ENCODE data around the gene ZNF485. TPM values are rescaled to one million over a fixed set of nuclear protein-coding genes. Genes with fewer than 3 reads are reported as not detected.

Gene ZNF485
- total RNA-seq, 1 experiment from 2014 or later = 1.2 TPM

GRCh38 chr10:43658227-43658626 is 52.0 kb downstream of the ZNF485 start:
- no peak for DNase-seq
- Histone ChIP-seq H3F3A (ENCODE audit: low read length, unreplicated experiment) (no peaks in the 10 kb centered on the region), H3K36me3 (ENCODE audit: low read depth, low read length) (no peaks in the 10 kb centered on the region), H3K27ac (ENCODE audit: low read length) (no peak overlapping the region), H2AFZ (ENCODE audit: low read length) (no peak overlapping the region), H3K9me2 (replicated peaks; ENCODE audit: low read length) (no peaks in the 10 kb centered on the region), H3K4me3 (ENCODE audit: low read length) (no peak overlapping the region), H3K4me1 (ENCODE audit: insufficient read depth, low read length) (no peaks in the 10 kb centered on the region), H3K27me3 (ENCODE audit: low read length) (peaks cover 14% of the 10 kb centered on the region; the same call in 1 of the 2 replicates), H3K79me2 (ENCODE audit: low read length) (no peaks in the 10 kb centered on the region), H4K20me1 (ENCODE audit: low read length) (no peaks in the 10 kb centered on the region), H3K9ac (ENCODE audit: low read length) (no peak overlapping the region), H3K9me3 (ENCODE audit: low read length) (no peaks in the 10 kb centered on the region), H3K4me2 (ENCODE audit: low read length) (no peak overlapping the region)
- TF ChIP-seq EZH2phosphoT487 (IDR thresholded peaks at IDR 0.05; ENCODE audit: borderline replicate concordance, low read length) (no peak), CTCF (conservative IDR thresholded peaks at IDR 0.05; ENCODE audit: low read depth, low read length) (no peak), EZH2 (IDR thresholded peaks at IDR 0.05; ENCODE audit: low read length, unreplicated experiment) (no peak)
- ATAC-seq = no peak
- POLR2A ChIA-PET (ENCODE audit: unreplicated experiment) = no interaction called here
- intact Hi-C loops (cut with micrococcal nuclease) = no loop called here
- CTCF ChIA-PET = no interaction called here
- no TSS peak for BruUV-seq (replicated peaks)

GRCh38 chr10:43665054-43665453 is 58.8 kb downstream of the ZNF485 start:
- ATAC-seq (no peak), DNase-seq (no peak)
- Histone ChIP-seq H3K4me2 (ENCODE audit: low read length) (no peak overlapping the region), H3K79me2 (ENCODE audit: low read length) (no peaks in the 10 kb centered on the region), H3K27ac (ENCODE audit: low read length) (no peak overlapping the region), H3K9me3 (ENCODE audit: low read length) (no peaks in the 10 kb centered on the region), H3K4me1 (ENCODE audit: insufficient read depth, low read length) (no peaks in the 10 kb centered on the region), H2AFZ (ENCODE audit: low read length) (no peak overlapping the region), H4K20me1 (ENCODE audit: low read length) (no peaks in the 10 kb centered on the region), H3K9me2 (replicated peaks; ENCODE audit: low read length) (no peaks in the 10 kb centered on the region), H3K9ac (ENCODE audit: low read length) (no peak overlapping the region), H3K36me3 (ENCODE audit: low read depth, low read length) (no peaks in the 10 kb centered on the region), H3K4me3 (ENCODE audit: low read length) (no peak overlapping the region), H3K27me3 (ENCODE audit: low read length) (no peaks in the 10 kb centered on the region), H3F3A (ENCODE audit: low read length, unreplicated experiment) (no peaks in the 10 kb centered on the region)
- ChIA-PET CTCF (no interaction called here), POLR2A (ENCODE audit: unreplicated experiment) (no interaction called here)
- BruUV-seq (replicated peaks) = no TSS peak
- intact Hi-C loops (cut with micrococcal nuclease) = no loop called here
- TF ChIP-seq CTCF (conservative IDR thresholded peaks at IDR 0.05; ENCODE audit: low read depth, low read length) = no peak
- no peak for TF ChIP-seq EZH2phosphoT487 (IDR thresholded peaks at IDR 0.05; ENCODE audit: borderline replicate concordance, low read length)
- TF ChIP-seq EZH2 (IDR thresholded peaks at IDR 0.05; ENCODE audit: low read length, unreplicated experiment) = no peak

- Histone ChIP-seq H3K9me2 (replicated peaks; ENCODE audit: low read length) (no peaks in the 10 kb centered on the region), H3K4me2 (ENCODE audit: low read length) (no peak overlapping the region), H3K9ac (ENCODE audit: low read length) (no peak overlapping the region), H3K36me3 (ENCODE audit: low read depth, low read length) (no peaks in the 10 kb centered on the region), H3K27me3 (ENCODE audit: low read length) (peaks cover 3% of the 10 kb centered on the region; the same call in 1 of the 2 replicates), H3K4me3 (ENCODE audit: low read length) (no peak overlapping the region), H2AFZ (ENCODE audit: low read length) (no peak overlapping the region), H3F3A (ENCODE audit: low read length, unreplicated experiment) (no peaks in the 10 kb centered on the region), H3K79me2 (ENCODE audit: low read length) (no peaks in the 10 kb centered on the region), H4K20me1 (ENCODE audit: low read length) (no peaks in the 10 kb centered on the region), H3K9me3 (ENCODE audit: low read length) (no peaks in the 10 kb centered on the region), H3K27ac (ENCODE audit: low read length) (no peak overlapping the region), H3K4me1 (ENCODE audit: insufficient read depth, low read length) (no peaks in the 10 kb centered on the region)
- CTCF ChIA-PET = no interaction called here
- POLR2A ChIA-PET (ENCODE audit: unreplicated experiment) = no interaction called here
- no TSS peak for BruUV-seq (replicated peaks)
- DNase-seq = no peak
- ATAC-seq = no peak
- intact Hi-C loops (cut with micrococcal nuclease) = no loop called here
- TF ChIP-seq EZH2phosphoT487 (IDR thresholded peaks at IDR 0.05; ENCODE audit: borderline replicate concordance, low read length) (no peak), CTCF (conservative IDR thresholded peaks at IDR 0.05; ENCODE audit: low read depth, low read length) (no peak), EZH2 (IDR thresholded peaks at IDR 0.05; ENCODE audit: low read length, unreplicated experiment) (no peak)
Measured at GRCh38 chr10:43666552-43666951, 60.3 kb downstream of the ZNF485 start.

Measured in PC-3 (cell line).